CD14-positive monocyte (primary cell): Measurements from ENCODE around the gene APOBEC3B. TPM values are rescaled to one million over a fixed set of nuclear protein-coding genes. Genes with fewer than 3 reads are reported as not detected.

ENCODE experiments used
- DNase-seq, 3 donors: peaks; one replicate each; pipeline ENCODE4 v3.0.0-alpha.2; 2011 to 2022
- H2AFZ ChIP-seq: 2 replicates; pipeline ENCODE4 v1.6.0; 2012; ENCODE audit warnings: mild to moderate bottlenecking, low read depth, low read length, inconsistent platforms; ENCODE audit not compliant: insufficient read depth, poor library complexity, severe bottlenecking
- H3K27ac ChIP-seq, 2 donors: 1 replicate in 1 of 2; 2 replicates in 1 of 2; pipeline ENCODE4 v1.5.1; 2012 to 2013; ENCODE audit warnings: low read length in 2 of 2, control low read depth in 1 of 2, inconsistent platforms in 1 of 2, low read depth in 1 of 2, mild to moderate bottlenecking in 1 of 2
- H3K27me3 ChIP-seq, 2 donors: one replicate each; pipeline versions ENCODE4 v1.6.0 to v1.6.1; 2011 to 2013; ENCODE audit warnings: low read length in 2 of 2; ENCODE audit not compliant: control insufficient read depth in 2 of 2, insufficient read depth in 2 of 2
- H3K36me3 ChIP-seq, 2 donors: replicated peaks in 1 of 2; 1 replicate in 1 of 2; 2 replicates in 1 of 2; pipeline versions ENCODE4 v1.5.1 to v1.6.1; 2012 to 2013; ENCODE audit warnings: low read length in 2 of 2, control low read depth in 1 of 2, inconsistent platforms in 1 of 2, mild to moderate bottlenecking in 1 of 2; ENCODE audit not compliant: insufficient read depth in 2 of 2, control insufficient read depth in 1 of 2
- H3K4me1 ChIP-seq, 2 donors: 1 replicate in 1 of 2; 2 replicates in 1 of 2; pipeline versions ENCODE4 v1.5.1 to v1.6.1; 2012 to 2013; ENCODE audit warnings: low read length in 2 of 2, control low read depth in 1 of 2, inconsistent platforms in 1 of 2, mild to moderate bottlenecking in 1 of 2, moderate library complexity in 1 of 2; ENCODE audit not compliant: insufficient read depth in 2 of 2, control insufficient read depth in 1 of 2
- H3K4me2 ChIP-seq: replicated peaks from 2 replicates; pipeline ENCODE3; 2012; ENCODE audit warnings: low read length, moderate library complexity, mild to moderate bottlenecking; ENCODE audit not compliant: poor library complexity, severe bottlenecking; ENCODE audit errors: extremely low read depth
- H3K4me3 ChIP-seq, 3 experiments: fragments of 200-600 bp in 1 of 3; sonication (generic) in 1 of 3; replicated peaks in 1 of 3; 1 replicate in 2 of 3; 2 replicates in 1 of 3; pipeline ENCODE4 v1.5.1; 2011 to 2013; ENCODE audit warnings: low read length in 3 of 3, mild to moderate bottlenecking in 3 of 3, control low read depth in 2 of 3, low read depth in 2 of 3, inconsistent platforms in 1 of 3, moderate library complexity in 1 of 3
- H3K79me2 ChIP-seq: 2 replicates; pipeline ENCODE4 v1.6.0; 2012; ENCODE audit warnings: mild to moderate bottlenecking, control low read depth, inconsistent platforms, low read length, moderate library complexity; ENCODE audit not compliant: insufficient read depth
- H3K9ac ChIP-seq: 2 replicates; pipeline ENCODE4 v1.6.0; 2017; ENCODE audit warnings: low read length, mild to moderate bottlenecking; ENCODE audit not compliant: insufficient read depth, poor library complexity, severe bottlenecking
- H3K9me3 ChIP-seq, 2 donors: replicated peaks in 1 of 2; 1 replicate in 1 of 2; 2 replicates in 1 of 2; pipeline versions ENCODE4 v1.5.1 to v1.6.1; 2012 to 2013; ENCODE audit warnings: low read length in 2 of 2, control low read depth in 1 of 2; ENCODE audit not compliant: control insufficient read depth in 1 of 2, insufficient read depth in 1 of 2
- H4K20me1 ChIP-seq: 2 replicates; pipeline ENCODE4 v1.6.0; 2012; ENCODE audit warnings: mild to moderate bottlenecking, low read length, control low read depth, moderate library complexity; ENCODE audit not compliant: insufficient read depth
- H3K27ac Mint-ChIP-seq, 7 donors: one replicate each; pipeline ENCODE4 v1.8.0; 2020; ENCODE audit warnings: mild to moderate bottlenecking in 7 of 7, mixed read lengths in 7 of 7, moderate library complexity in 6 of 7, inconsistent platforms in 2 of 7
- H3K27me3 Mint-ChIP-seq, 3 donors: one replicate each; pipeline ENCODE4 v1.8.0; 2021 to 2022; ENCODE audit warnings: low read depth in 3 of 3, mild to moderate bottlenecking in 3 of 3, mixed read lengths in 3 of 3, moderate library complexity in 3 of 3, inconsistent platforms in 1 of 3
- H3K36me3 Mint-ChIP-seq, 2 donors: one replicate each; pipeline ENCODE4 v1.8.0; 2020; ENCODE audit warnings: mixed read lengths in 2 of 2, inconsistent platforms in 1 of 2, mild to moderate bottlenecking in 1 of 2
- H3K4me1 Mint-ChIP-seq: one replicate; pipeline ENCODE4 v1.8.0; 2020; ENCODE audit warnings: mild to moderate bottlenecking, mixed read lengths
- H3K4me3 Mint-ChIP-seq, 2 donors: one replicate each; pipeline ENCODE4 v1.8.0; 2020; ENCODE audit warnings: mild to moderate bottlenecking in 2 of 2, mixed read lengths in 2 of 2, moderate library complexity in 1 of 2
- H3K9me3 Mint-ChIP-seq, 7 donors: one replicate each; pipeline ENCODE4 v1.8.0; 2020 to 2022; ENCODE audit warnings: mixed read lengths in 7 of 7, mild to moderate bottlenecking in 6 of 7, moderate library complexity in 6 of 7, inconsistent platforms in 2 of 7
- WGBS: methylation state at CpG from one replicate; pipeline ENCODE4 v1.1.5; 2013; ENCODE audit warnings: missing lambda C conversion rate; ENCODE audit not compliant: insufficient coverage; 5-methylcytosine and 5-hydroxymethylcytosine counted together
- intact Hi-C, 2 donors: fragments of 100-400 bp; cut with micrococcal nuclease; formaldehyde crosslinking; loops; one replicate each; pipeline versions ENCODE4 v1.15.0 to v1.15.1; 2023
- polyA plus RNA-seq, 3 donors: library from polyadenylated mRNA; depleted of rRNA in 1 of 3; unstranded in 2 of 3; stranded (reverse) in 1 of 3; fragments of 300-500 nt in 2 of 3; fragments of >200 nt in 1 of 3; fragmentation: Illumina TruSeq in 2 of 3; gene quantifications; 1 replicate in 2 of 3; 2 replicates in 1 of 3; pipeline ENCODE4 v1.2.3, GENCODE V29; 2012 to 2021
- TF ChIP-seq, protein P1 (sequence below): fragments of 200-600 bp; IDR thresholded peaks from one replicate; pipeline ENCODE4 v1.8.0; 2022; ENCODE audit warnings: antibody characterized with exemption, mild to moderate bottlenecking

The APOBEC3B gene
- polyA plus RNA-seq, 3 donors: 0.40 to 48.2 (median 12.6) TPM

DNA sequence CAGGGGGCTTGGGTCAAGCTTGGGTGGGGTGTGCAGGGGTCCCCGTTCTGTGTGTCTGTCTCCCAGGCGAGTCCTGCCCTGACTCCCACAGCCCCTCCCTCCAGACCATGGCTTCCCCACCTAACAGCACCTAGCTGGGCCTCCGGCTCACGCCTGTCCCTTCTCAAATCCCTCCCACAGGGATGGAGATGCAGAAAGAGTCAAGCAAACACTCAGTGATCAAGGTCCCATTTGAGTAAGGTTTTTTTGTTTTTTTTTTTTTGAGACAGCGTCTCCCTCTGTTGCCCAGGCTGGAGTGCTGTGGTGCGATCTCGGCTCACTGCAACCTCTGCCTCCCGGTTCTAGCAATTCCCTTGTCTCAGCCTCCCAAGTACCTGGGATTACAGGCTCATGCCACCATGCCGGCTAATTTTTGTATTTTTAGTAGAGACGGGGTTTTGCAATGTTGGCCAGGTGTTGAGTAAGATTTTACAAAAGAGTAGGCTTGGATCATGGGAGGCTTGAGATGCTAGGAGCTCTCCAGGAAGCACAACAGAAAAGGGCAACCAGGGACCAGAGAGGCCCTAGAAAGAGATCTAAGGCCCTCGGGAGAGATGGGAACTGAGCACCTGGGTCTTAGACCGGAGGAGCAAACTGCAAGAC, 44.5 kb downstream of the APOBEC3B start:
- Mint-ChIP-seq H3K9me3 (no peaks in the 10 kb centered on the region), H3K27me3 (no peaks in the 10 kb centered on the region), H3K4me3 (no peak overlapping the region), H3K27ac (no peak overlapping the region), H3K36me3 (peaks cover 17 to 24% of the 10 kb centered on the region in 2 donors), H3K4me1 (peaks cover 16% of the 10 kb centered on the region)
- peaks cover 2 to 9% of the 10 kb centered on the region in 2 donors for H3K36me3 ChIP-seq
- no peak overlapping the region for H3K4me2 ChIP-seq
- peaks cover 6 to 7% of the 10 kb centered on the region in 2 donors for H3K4me1 ChIP-seq
- H3K9me3 ChIP-seq: no peaks in the 10 kb centered on the region
- H3K79me2 ChIP-seq: no peaks in the 10 kb centered on the region
- H3K27me3 ChIP-seq: no peaks in the 10 kb centered on the region
- H3K4me3 ChIP-seq: no peak overlapping the region
- no peak overlapping the region for H3K9ac ChIP-seq
- no peak overlapping the region for H2AFZ ChIP-seq
- DNase-seq: no peak
- WGBS: 78% methylated on average over 4 of the region's 12 CpGs
- intact Hi-C loops: no loop called here
- TF ChIP-seq, protein P1, sequence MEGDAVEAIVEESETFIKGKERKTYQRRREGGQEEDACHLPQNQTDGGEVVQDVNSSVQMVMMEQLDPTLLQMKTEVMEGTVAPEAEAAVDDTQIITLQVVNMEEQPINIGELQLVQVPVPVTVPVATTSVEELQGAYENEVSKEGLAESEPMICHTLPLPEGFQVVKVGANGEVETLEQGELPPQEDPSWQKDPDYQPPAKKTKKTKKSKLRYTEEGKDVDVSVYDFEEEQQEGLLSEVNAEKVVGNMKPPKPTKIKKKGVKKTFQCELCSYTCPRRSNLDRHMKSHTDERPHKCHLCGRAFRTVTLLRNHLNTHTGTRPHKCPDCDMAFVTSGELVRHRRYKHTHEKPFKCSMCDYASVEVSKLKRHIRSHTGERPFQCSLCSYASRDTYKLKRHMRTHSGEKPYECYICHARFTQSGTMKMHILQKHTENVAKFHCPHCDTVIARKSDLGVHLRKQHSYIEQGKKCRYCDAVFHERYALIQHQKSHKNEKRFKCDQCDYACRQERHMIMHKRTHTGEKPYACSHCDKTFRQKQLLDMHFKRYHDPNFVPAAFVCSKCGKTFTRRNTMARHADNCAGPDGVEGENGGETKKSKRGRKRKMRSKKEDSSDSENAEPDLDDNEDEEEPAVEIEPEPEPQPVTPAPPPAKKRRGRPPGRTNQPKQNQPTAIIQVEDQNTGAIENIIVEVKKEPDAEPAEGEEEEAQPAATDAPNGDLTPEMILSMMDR: no peak
- no peaks in the 10 kb centered on the region for H4K20me1 ChIP-seq
- no peak overlapping the region for H3K27ac ChIP-seq

DNA sequence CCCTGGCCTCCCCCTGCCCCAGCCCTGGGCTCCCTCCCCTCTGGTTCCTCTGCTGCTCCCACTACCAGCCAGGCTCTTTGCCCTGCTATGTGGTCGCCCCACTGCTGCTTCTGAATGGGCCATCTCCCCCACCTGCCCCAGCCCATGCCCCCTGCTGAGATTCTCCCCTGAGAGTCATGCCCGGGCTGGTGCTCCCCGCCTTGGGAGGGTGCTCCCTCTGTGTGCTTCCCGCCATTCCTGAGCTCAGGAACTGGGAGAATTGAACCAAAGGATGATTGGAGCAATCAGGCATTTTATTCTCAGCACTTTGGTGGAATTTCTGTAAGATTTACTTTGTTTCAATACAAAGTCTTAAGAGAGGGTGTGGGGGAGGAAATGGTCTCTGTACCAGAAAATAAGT, 45.6 kb downstream of the APOBEC3B start:
- Histone ChIP-seq H3K36me3 (peaks cover 2 to 9% of the 10 kb centered on the region in 2 donors), H2AFZ (no peak overlapping the region), H3K9ac (no peak overlapping the region), H3K4me2 (no peak overlapping the region), H3K4me1 (peaks cover 0 to 2% of the 10 kb centered on the region in 2 donors), H3K27ac (no peak overlapping the region), H3K4me3 (no peak overlapping the region), H3K9me3 (no peaks in the 10 kb centered on the region), H4K20me1 (no peaks in the 10 kb centered on the region), H3K27me3 (no peaks in the 10 kb centered on the region), H3K79me2 (no peaks in the 10 kb centered on the region)
- no peaks in the 10 kb centered on the region for H3K27me3 Mint-ChIP-seq
- peaks cover 8% of the 10 kb centered on the region for H3K4me1 Mint-ChIP-seq
- TF ChIP-seq, protein P1: no peak
- H3K36me3 Mint-ChIP-seq: peaks cover 17 to 23% of the 10 kb centered on the region in 2 donors
- no peak for DNase-seq
- 96% methylated on average over 4 of the region's 4 CpGs for WGBS
- no peaks in the 10 kb centered on the region for H3K9me3 Mint-ChIP-seq
- intact Hi-C loops: no loop called here
- H3K4me3 Mint-ChIP-seq: no peak overlapping the region
- H3K27ac Mint-ChIP-seq: no peak overlapping the region
